Bronchial epithelial cell (primary cell): Measurements from ENCODE around the gene XBP1. TPM values are rescaled to one million over a fixed set of nuclear protein-coding genes. Genes with fewer than 3 reads are reported as not detected.
A peak's percentile ranks its signal among the peaks of the same experiment; 100 is the strongest.
"Not testable (repeated sequence)": the region's sequence is repeated elsewhere in the genome, so short reads cannot be mapped to it uniquely, and the experiment has no call there.

Source experiments
- DNase-seq: peaks from one replicate; pipeline ENCODE4 v3.0.0-alpha.2; 2010; ENCODE audit warnings: low read depth
- FAIRE-seq: peaks from 2 replicates; lab custom pipeline; 2011; peaks lifted over from hg19 to GRCh38; lab: Jason Lieb, UNC
- H3K27me3 ChIP-seq: 2 replicates; pipeline ENCODE4 v1.5.1; 2011; ENCODE audit warnings: low read length; ENCODE audit not compliant: control insufficient read depth, insufficient read depth
- H3K36me3 ChIP-seq: 2 replicates; pipeline ENCODE4 v1.5.1; 2011; ENCODE audit warnings: low read length; ENCODE audit not compliant: control insufficient read depth, insufficient read depth
- H3K4me3 ChIP-seq: 2 replicates; pipeline ENCODE4 v1.5.1; 2011; ENCODE audit warnings: mild to moderate bottlenecking, low read depth, low read length, control low read depth
- CTCF ChIP-seq: IDR thresholded peaks from 2 replicates; pipeline ENCODE4 v1.5.1; 2011; ENCODE audit warnings: mild to moderate bottlenecking, moderate library complexity, low read length, control low read depth, inconsistent platforms; ENCODE audit not compliant: insufficient read depth, severe bottlenecking
- total RNA-seq: library from RNA; depleted of rRNA; stranded (reverse); fragments of >200 nt; gene quantifications from 2 replicates; pipeline ENCODE4 v1.2.1, GENCODE V29; 2014

XBP1 gene
- total RNA-seq, 1 donor from 2014 or later = 225 TPM

GRCh38 chr22:28830441-28830840 lies 30.1 kb upstream of the XBP1 start:
- no peak for TF ChIP-seq CTCF
- DNase-seq (no peak), FAIRE-seq (no peak)
- Histone ChIP-seq H3K36me3 (no peaks in the 10 kb centered on the region), H3K4me3 (no peak overlapping the region), H3K27me3 (no peaks in the 10 kb centered on the region)

- peak; percentile 55 for DNase-seq
- peak; percentile 93 for TF ChIP-seq CTCF
- no peaks in the 10 kb centered on the region for H3K27me3 ChIP-seq
- H3K4me3 ChIP-seq = no peak overlapping the region
- no peaks in the 10 kb centered on the region for H3K36me3 ChIP-seq
- FAIRE-seq = no peak
Measured at GRCh38 chr22:28829358-28830181, 29.2 kb upstream of the XBP1 start.

GRCh38 chr22:28826921-28827320 lies 26.6 kb upstream of the XBP1 start:
- Histone ChIP-seq H3K4me3 (no peak overlapping the region), H3K36me3 (no peaks in the 10 kb centered on the region), H3K27me3 (no peaks in the 10 kb centered on the region)
- TF ChIP-seq CTCF = no peak
- FAIRE-seq (no peak), DNase-seq (no peak)

GRCh38 chr22:28826430-28826829 lies 26.1 kb upstream of the XBP1 start:
- H3K36me3 ChIP-seq, FAIRE-seq, H3K4me3 ChIP-seq, DNase-seq, H3K27me3 ChIP-seq: not testable (repeated sequence)

- H3K27me3 ChIP-seq, H3K4me3 ChIP-seq, DNase-seq, H3K36me3 ChIP-seq, FAIRE-seq: not testable (repeated sequence)
Measured at GRCh38 chr22:28824455-28824854, 24.1 kb upstream of the XBP1 start.

- FAIRE-seq = no peak
Measured at GRCh38 chr22:28822930-28823551, 22.7 kb upstream of the XBP1 start.

More at GRCh38 chr22:28822930-28823551, 22.7 kb upstream of the XBP1 start:
- Histone ChIP-seq H3K27me3 (no peaks in the 10 kb centered on the region), H3K36me3 (no peaks in the 10 kb centered on the region), H3K4me3 (no peak overlapping the region)
- DNase-seq = no peak
- no peak for TF ChIP-seq CTCF
